Measurements from ENCODE around the gene FAM20C.
"Not testable (repeated sequence)": the region's sequence is repeated elsewhere in the genome, so short reads cannot be mapped to it uniquely, and the experiment has no call there.

Gene FAM20C

DNA sequence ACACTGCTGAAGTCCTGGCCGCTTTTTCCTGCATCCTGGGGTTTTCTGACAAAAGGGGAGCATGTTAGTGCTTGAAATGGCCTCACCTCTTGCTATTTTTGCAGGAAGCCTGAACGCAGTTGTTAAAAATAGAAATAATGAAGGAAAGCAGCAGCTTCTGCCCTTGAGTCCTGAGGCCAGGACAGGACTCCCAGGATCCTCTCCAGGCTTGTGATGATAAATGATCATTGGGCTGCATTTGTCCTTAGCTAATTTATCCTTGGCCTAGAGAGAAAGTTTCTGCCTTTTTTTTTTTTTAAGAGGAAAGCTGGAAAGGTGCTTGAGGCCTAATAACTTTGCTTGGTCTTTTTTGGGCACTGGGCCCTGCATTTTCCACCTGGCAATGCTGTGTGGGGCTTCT is 17.7 kb upstream of the FAM20C start:
- DNase-seq: no peak

DNA sequence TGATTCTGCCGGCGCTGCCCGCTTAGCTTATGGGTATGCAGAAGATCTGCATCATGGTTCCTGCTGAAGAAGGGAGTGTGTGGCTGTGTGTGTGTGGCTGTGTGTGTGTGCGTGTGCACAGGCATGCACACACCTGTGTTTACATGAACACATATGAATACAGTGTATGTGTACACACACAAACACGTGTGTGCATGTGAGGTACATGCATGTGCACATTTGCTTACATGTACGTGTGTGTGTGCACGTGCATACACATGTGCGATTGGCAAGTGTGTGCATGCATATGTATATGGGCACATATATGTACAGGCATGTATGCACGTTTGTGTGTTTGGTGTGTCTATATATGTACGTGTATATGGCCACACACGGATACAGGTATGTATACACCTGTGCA is 16.4 kb upstream of the FAM20C start:
- DNase-seq: no peak

DNA sequence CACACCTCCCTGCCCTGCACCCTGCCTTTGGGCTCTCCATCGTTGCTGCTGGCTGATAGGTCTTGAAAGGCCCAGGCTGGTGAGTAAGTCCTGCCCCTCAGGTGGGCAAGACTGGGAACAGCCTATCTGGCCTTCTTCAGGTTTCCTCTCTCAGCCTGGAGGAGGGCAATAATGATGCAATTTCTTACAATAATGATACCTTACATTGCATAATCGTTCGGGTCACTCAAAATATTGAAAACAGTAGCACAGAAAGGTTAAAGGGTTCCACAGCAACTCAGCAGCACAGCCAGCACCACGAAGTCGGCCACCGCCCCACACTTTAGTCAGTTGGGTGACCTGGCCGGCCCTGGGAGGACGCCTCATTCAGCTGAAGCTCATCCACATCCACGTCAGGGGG is 16.0 kb upstream of the FAM20C start:
- no peak for DNase-seq

DNA sequence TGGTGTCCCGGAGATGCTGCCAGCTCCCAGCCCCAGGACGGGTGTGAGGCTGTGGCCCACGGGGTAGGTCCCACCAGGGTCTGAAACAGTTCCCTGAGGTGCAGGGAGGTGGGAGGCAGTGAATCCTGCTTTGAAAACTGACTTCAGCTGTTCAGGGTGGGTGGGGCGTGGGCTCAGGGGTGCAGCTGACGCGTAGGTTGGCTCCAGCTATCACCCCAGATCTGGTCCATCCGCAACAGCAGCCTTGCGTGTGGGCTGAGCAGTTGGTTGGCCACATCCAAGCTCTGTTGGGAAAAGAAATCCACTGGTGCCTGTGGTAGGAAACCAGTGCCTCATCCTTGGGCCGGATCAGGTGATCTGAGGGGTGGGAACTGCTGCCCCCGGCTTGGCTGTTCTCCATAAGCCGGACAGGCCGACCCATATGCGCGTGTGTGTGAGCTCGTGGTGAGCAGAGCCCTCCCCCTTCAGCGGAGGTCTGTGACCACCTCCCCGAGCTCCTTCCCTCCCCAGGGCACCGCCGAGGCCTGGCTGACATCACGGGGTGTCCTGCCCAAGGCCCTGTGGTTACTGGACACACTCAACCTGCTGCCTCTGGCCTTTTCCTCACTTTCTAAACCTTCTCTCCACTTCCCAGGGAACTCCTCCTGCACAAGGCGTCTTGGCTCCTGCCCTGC is 15.4 kb upstream of the FAM20C start:
- no peak for DNase-seq

DNA sequence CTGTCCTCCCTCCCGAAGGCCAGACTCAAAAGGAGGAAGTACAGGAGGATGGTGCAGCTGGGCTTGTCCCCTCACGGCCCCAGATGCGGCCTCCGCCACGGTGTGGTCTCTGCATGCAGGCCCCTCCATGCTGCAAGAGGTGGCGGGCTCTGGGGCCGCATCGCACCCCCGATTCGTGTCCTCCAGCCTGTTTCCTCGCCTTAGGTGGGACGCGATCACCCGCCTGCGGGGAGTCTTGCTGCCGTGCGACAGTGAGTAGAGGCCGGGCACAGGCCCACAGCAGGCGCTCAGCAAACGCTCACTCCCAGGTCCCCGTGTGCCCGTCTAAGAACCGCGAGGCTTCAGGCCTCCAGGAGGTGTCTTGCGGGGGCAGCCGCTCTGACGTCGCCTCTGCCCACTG is 13.9 kb upstream of the FAM20C start:
- no peak for DNase-seq

DNA sequence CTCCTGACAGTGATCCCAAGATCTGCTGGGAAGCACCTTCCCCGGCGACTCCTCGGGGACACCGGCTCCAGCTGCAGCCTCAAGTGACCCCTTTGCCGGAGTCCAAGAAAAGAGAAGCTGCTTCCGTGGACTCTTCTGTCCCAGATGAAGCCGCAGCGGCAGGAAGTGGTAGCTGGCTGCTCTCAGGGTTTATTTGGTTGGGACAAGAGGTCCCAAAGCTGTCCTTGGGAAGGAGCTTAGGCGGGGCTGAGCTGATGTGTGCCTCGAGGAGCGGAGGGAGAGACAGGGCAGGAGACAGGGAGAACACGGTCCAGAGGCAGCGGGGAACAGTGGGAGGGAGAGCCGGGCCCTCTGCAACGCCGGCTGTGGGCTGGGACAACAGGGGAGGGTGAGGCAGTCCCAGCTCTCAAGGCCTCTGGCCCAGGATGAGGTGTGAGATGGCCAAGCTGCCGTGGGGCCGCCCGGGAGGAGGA is 13.1 kb upstream of the FAM20C start:
- DNase-seq: no peak

DNA sequence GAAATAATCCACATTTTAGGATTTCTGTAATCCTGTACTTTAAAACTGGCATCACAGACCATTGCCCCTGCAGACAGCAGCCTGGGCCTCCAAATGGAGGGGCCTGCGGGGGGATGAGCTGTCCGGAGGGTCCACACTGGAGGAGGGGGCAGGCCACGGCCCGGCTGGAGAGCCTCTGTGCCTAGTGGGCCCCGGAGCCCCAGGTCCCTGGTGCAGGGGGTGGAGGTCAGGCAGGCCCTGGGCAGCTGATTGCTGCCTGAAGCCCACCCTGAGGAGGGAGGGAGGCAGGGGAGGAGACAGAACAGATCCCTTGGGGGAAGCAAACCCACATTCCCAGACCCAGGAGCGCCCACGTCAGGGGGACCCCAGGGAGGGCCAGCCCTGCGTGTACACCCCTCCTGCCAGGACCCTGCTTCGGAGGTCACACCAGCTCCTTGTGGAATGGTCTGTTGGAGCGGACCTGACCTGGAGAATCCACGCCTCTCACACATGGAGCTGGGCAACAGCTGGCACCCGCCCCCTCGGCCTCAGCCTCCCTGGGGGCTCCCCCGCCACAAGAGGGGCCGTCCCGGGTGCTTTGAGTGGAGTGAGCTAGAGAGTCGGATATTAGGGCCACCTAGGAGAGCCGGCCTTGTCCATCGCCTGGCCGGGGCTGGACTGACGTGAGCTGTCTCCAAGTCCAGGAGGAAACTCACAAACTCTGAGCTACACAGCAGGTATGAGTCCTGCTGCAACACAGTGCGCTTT is 12.2 kb upstream of the FAM20C start:
- DNase-seq: no peak

DNA sequence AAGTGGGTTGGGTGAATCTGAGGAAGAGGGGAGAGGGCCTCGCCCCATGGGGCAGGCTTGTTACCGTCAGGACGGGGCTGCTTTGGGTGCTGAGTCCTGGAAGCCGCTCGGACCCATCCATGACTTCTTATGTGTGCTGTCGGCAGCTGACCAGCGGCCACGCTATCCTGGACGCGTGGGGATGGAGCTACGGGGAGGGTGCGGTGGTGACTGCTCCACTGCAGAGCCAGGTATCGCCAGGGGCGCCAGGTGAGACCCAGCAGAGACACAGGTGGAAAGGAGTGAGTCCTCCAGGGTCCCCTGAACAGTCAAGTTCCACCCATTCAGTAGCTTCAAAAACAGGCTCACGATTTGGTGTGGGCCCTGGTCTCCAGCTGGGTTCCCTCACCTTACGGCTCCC is 10.6 kb upstream of the FAM20C start:
- DNase-seq: no peak

DNA sequence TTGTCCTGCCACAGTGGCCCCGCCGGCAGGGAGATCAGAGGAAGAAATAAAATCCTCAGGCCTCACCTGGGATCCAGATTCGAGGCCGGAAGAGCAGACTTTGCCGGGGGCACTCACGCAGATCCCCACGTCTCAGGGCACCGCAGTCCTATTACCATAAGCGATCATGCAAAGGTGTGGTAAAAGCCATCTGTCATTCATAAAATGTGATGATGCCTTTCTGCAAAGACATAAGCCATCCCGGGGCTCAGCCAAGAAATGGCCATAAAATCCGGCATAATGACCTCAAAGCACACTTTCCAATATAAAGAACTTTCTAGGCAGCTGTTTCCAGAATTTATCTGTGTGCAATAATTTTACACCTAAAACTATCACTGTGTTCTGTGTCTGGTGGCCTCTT is 9.9 kb upstream of the FAM20C start:
- not testable (repeated sequence) for DNase-seq

DNA sequence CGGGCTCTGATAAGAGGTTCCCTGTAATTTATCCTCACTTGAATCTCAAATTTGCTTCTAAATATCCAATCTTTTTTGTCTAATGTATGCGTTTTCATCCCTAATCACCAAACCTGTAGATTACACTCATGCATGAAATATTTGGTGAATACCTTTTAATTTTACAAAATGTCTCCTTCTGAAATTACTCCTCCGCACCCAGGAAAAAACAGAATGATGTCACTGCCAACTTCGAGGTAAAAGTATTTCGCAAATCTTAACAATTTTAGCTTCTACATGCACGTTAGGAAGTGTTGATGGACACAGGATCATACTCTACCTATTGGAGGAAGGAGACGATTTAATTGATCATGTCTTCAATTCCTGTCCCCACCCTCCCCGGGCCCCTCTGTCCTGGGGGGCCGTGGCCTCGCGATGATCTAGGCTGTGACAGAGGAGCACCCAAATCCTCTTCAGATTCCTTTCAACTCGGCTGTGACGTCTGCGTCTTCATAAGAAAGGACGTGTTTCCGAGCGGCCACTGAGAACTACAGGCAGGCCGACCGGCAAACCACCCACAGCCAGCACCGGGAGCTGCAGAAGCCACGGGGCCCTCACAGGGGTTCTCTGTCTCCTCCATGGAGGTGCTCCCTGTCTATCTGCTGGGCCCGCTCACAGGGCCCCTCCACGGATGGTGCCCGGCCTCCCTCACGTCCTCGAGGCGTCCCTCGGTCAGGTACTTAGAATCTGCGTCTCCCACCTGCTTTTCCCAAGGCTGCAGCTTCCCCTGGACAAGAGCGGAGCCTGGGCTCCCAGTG is 8.7 kb upstream of the FAM20C start:
- no peak for DNase-seq

DNA sequence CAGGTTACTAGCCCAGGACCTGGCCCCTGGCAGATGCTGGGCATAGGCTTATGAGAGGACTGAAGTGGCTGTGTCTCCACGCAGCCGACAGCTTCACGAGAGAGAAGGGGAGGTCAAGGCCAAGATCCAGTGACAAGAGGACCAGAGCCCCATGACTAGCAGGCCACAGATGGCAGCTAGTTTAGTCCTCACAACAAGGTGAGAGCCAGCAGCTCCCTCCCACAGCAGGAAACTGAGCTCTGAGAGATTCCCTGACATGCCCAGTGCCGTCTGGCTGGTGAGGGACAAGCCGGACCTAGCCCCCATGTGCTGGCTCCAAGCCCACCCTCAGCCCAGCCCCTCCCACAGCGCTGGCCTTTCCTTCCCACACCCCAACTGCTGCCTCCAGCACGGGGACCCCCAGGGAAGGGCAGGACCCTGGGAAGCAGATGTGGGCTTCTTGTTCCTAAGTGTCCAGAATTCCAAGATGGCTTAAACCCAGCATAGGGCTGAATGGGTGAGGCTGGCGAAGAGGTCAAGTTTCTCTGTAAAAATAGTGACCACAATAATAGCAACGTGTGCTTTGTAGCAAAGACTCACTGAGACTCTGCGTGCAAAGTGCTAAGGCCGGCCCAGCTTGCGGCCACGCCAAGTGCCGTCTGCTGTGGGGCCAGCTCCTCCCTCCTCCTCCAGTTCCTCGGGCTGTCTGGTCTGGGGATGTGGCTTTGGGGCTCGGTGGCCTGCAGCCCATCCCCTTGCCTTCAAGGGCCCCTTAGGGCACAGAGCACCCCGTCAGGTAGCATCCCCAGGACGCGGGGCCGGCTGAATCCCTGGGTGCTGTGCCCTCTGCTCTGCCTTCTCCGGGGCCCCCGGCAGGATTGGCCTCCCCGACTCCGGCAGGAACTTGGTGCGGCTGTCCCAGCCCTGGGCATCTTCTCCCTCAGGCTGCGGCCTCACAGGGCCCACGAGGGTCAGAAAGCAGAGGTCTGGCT is 7.8 kb upstream of the FAM20C start:
- no peak for DNase-seq

DNA sequence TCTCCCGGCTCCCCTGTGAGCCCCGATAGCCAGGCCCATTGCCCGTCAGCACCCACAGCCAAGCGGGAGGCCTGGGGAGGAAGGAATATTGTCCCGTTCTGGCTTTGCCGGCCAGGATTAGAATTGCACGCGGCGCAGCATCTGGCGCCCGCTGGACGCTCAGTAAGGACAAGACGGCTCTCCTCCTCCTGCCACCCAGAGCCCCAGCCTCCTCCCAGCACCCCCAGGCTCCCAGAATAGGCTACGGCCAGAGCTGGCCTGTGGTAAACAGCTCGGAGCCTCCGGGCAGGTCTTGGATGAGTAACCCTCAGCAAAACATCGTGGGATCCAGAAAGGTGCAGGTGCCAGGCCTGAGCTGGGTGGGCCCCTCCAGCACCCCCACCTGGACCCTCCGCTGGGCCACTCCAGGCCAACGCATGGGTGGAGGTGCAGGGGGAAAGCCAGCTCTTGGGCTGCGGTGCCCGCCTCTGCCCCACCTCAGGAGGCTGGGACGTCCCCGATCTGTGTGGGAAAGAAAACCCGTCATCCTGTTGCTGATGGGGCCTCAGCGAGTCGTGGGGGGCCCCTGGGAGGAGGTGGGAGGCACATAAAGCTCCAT is 5.8 kb upstream of the FAM20C start:
- DNase-seq: no peak

DNA sequence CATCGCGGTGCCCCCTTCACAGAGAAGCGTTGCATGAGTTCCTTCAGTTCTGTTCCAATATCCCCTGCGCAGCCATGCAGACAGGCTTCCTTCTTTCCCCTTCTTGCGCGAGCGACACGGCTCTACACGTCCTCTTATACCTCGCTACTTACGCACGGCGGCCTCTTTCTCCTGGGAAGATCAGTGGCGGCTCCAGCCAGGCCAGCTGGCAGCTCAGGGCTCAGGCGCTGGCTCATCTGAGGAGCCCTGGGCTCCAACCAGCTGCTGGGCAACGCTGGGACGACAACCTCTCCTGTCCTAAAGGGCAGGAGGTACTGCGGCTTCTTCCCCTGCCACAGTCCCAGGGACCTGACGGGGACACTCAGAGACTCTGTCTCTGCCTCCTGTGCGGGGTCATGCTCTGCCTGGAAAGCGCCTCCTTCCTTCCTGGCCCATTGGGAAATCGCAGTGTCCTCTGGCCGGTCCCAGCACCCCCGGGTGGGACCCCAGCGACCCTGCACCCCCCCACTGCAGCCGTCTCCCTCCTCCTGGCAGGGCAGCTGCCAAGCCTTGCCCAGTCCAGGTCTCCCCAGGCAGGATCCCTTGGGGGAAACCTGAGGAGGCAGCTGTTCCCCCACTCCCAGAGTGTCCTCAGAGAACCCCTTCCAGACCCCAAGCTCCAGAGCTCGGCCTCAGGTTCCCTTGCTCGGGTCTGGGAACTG is 5.0 kb upstream of the FAM20C start:
- DNase-seq: no peak

DNA sequence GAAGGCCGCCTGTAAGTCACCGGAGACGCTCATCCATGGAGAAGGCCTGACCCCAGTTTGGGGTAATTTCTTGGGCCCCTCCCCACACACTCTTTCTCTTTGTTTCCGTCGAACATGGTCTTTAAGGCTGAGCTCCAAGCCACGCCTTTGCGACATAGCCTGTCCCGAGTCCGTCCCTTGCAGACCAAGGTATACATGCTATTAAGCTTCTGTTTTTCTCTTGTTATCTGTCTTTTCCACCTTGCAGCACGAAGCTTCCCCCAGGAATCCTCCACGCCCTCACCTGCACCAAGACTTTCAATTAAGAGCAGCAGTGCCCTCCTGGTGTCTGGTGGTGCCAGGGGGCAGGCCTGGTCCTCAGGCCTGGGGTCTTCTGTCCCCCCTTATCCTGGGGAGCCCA is 4.2 kb upstream of the FAM20C start:
- DNase-seq: no peak

DNA sequence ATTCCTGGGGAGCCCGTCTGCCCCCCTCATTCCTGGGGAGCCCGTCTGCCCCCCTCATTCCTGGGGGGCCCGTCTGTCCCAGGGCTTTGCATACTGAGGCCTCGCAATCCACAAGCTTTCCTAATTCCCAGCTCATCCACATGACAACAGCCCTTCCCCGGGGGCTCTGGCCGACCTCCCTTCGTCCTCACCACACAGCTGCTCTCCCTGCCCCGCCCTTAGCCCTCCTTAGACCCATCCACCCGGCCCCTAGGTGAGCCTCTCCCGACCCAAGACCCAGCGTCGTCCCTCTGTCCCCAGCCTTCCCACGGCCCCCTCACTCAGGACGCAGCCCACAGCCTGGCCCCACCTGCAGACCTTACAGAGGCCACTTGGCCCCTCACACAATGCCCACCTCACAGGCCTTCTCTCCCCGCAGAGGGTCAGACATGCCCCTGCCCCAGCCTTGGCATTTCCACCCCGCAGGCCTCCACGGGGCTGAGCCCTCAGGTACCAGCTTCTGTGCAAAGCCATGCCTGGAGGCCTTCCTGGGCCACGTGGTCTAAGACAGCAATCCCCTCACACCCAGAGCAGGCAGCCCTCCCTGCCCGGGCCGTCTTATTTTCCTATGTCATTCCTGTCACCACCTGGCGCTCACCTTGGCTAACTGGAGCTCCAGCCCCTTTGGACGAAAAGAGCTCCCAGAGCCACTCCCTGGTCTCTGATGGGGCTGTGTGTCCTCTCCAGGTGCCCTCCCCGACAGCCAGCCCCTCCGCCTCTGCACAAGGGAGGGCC is 3.5 kb upstream of the FAM20C start:
- no peak for DNase-seq

DNA sequence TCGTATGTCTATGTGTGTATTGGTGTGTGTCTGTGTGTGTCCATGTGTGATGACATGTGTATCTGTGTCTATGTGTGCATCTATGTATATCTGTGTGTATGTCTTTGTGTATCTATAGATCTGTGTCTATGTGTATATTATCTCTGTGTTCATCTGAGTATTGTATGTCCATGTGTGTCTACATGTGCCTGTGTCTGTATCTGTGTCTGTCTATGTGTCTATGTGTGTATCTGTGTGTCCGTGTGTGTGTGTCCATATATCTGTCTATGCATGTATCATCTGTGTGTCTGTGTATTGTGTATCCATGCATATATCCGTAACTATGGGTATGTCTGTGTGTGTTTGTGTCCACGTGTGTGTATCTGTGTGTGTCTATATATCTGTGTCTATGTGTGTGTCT is 2.7 kb upstream of the FAM20C start:
- DNase-seq: no peak

DNA sequence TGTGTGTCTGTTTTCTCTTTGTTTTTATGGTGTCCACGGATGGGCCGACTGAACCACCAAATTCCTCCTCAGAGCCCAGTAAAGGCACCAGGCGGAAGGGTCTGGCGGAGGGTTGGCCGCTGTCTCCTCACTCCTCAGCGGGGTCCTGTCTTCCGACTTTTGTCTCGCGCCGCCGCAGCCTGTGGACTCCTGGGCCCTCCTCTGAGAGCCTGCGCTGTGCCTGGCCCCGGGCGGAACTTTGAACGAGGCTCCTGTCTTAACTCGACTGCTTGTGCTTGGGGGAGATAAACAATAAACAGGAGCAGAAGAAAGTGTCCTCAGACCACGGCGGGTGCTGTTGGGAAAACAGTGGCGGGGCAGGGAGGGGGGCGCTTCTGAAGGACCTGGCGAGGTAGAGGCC is 2.2 kb upstream of the FAM20C start:
- no peak for DNase-seq

DNA sequence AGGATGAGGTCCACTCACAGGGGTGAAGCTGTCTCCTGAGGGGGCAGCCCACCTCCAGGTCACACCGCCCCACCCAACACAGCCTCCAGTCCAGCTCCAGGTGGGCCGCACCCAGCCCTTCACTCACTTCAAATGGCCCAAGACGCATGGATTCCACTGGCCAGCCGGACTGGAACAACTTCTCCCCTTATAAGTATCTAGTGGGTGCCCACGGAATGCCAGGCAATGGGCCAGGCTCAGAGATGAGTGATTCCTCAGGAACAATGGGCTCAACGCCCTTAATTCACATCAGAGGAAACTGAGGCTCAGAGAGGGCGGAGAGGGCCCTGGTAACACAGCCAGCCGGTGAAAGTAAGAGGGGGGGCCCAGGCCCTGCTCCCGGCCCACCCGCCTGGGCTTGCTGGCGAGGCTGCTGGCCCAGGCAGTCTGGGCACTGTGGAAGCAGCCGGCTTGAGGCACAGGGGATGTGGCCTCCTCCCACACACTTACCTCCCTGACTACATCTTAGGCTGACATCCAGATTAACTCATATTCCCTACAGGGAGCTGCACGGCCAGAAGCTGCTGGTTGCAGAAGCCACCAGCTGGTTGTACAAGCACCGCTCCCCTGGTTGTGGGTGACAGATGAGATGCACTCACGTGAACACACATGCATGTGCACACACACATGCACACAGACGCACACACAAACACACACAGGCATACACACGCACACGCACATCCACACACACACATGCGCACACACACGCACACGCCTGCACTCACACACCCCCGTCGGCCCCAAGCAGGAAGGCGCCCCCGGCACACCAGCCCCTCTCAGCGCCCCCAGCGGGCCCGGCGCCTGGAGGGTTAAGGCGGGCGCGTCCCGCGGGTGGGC is 1.0 kb upstream of the FAM20C start:
- no peak for DNase-seq

DNA sequence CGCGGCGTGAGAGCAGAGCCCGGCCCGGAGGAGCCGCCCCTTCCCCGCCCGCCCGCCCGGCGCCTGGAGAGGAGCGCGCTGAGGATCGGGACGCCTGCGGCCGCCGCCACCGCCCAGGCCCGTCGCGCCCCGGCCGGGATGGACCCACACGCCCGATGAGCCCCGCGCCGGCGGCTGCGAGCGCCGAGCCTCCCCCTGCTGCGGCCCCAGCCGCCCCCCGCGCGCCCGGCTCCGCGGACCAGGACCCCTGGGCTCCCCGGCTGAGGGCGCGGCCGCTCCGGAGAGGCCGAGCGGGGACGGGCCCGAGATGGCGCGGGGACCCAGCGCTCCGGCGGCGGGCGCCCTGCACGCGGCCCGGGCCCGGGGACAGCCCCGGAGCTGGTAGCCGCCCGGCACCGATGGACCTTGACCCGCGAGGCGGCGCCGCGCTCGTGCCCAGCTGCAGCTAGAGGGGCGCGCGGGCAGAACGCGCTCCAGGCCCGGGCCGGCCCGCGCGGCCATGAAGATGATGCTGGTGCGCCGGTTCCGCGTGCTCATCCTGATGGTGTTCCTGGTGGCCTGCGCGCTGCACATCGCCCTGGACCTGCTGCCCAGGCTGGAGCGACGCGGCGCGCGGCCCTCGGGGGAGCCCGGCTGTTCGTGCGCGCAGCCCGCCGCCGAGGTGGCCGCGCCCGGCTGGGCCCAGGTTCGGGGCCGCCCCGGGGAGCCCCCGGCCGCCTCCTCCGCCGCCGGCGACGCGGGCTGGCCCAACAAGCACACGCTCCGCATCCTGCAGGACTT is 520 bp downstream of the FAM20C start:
- no peak for DNase-seq
